Adrenal gland (tissue), 5 donors: ENCODE data around the gene TSPAN33.

Experiments used
- POLR2A ChIP-seq, 2 donors: fragments of 450-650 bp; IDR thresholded peaks; one replicate each; pipeline ENCODE4 v1.6.1; 2017; ENCODE audit warnings: antibody characterized with exemption in 2 of 2, mild to moderate bottlenecking in 2 of 2, moderate library complexity in 1 of 2
- TF ChIP-seq, protein P1 (sequence below), 6 experiments: fragments of 450-650 bp in 4 of 6; fragments of 200-600 bp in 2 of 6; sonication (generic) in 1 of 6; IDR thresholded peaks; 1 replicate in 5 of 6; 2 replicates in 1 of 6; pipeline versions ENCODE4 v1.5.1 to v1.8.0; 2016 to 2021; ENCODE audit warnings: antibody characterized with exemption in 6 of 6, mild to moderate bottlenecking in 2 of 6, moderate library complexity in 1 of 6
- donor health status: DM: no; HTN: no; CAD: no.

DNA sequence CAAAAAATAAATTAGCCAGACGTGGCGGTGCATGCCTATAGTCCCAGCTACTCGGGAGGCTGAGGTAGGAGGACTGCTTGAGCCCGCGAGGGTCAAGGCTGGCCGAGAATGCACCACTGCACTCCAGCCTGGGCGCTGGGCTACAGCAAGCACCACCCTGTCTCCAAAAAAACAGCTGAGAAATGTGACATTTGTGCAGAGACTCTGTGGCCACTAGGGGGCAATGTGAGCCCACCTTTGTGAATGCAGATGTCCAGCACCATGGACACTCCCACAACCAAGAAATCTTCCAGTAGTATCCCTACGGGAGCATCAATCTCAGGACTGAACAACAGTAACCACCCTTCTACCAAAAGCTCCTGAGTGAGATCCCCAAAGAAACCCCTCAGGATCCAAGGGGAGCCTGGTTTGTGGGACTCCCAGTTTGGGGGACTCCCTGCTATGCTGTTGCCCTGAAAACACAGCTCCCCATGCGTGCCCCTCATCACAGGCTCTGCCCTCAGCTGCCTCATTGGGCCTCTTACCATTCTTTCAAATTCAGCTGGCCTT, 74.1 kb downstream of the TSPAN33 start:
- TF ChIP-seq, protein P1, sequence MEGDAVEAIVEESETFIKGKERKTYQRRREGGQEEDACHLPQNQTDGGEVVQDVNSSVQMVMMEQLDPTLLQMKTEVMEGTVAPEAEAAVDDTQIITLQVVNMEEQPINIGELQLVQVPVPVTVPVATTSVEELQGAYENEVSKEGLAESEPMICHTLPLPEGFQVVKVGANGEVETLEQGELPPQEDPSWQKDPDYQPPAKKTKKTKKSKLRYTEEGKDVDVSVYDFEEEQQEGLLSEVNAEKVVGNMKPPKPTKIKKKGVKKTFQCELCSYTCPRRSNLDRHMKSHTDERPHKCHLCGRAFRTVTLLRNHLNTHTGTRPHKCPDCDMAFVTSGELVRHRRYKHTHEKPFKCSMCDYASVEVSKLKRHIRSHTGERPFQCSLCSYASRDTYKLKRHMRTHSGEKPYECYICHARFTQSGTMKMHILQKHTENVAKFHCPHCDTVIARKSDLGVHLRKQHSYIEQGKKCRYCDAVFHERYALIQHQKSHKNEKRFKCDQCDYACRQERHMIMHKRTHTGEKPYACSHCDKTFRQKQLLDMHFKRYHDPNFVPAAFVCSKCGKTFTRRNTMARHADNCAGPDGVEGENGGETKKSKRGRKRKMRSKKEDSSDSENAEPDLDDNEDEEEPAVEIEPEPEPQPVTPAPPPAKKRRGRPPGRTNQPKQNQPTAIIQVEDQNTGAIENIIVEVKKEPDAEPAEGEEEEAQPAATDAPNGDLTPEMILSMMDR (IDR thresholded peaks at IDR 0.05) = peak; percentile 90 to 97 (median 94)
- no peak for TF ChIP-seq POLR2A (IDR thresholded peaks at IDR 0.05)
